PFSK-1 (cell line): Measurements from ENCODE around the gene SLC7A11.

Experiments used
- FOXP2 ChIP-seq: optimal IDR thresholded peaks from 2 replicates; pipeline ENCODE3; 2011; ENCODE audit warnings: borderline replicate concordance, control low read depth, inconsistent platforms; ENCODE audit not compliant: insufficient read depth; ENCODE audit errors: extremely low read length, extremely low read depth
- POLR2AphosphoS5 ChIP-seq: IDR thresholded peaks from 2 replicates; pipeline ENCODE4 v1.6.1; 2012; ENCODE audit warnings: low read depth, mild to moderate bottlenecking, control low read depth, low read length, moderate library complexity
- SIN3A ChIP-seq: IDR thresholded peaks from 2 replicates; pipeline ENCODE4 v1.6.1; 2012; ENCODE audit warnings: mild to moderate bottlenecking, low read length, moderate library complexity, borderline replicate concordance; ENCODE audit not compliant: insufficient read depth
- TAF1 ChIP-seq: IDR thresholded peaks from 2 replicates; pipeline ENCODE4 v1.6.1; 2012; ENCODE audit warnings: low read length, control low read depth, borderline replicate concordance; ENCODE audit not compliant: insufficient read depth
- TF ChIP-seq, protein P1 (sequence below), 2 experiments: IDR thresholded peaks; 2 replicates each; pipeline versions ENCODE4 v1.6.1 to v1.8.0; 2011 to 2012; ENCODE audit warnings: low read depth in 2 of 2, low read length in 2 of 2, control low read depth in 1 of 2, inconsistent platforms in 1 of 2, mild to moderate bottlenecking in 1 of 2, moderate library complexity in 1 of 2; ENCODE audit not compliant: insufficient read depth in 1 of 2

The SLC7A11 gene

DNA sequence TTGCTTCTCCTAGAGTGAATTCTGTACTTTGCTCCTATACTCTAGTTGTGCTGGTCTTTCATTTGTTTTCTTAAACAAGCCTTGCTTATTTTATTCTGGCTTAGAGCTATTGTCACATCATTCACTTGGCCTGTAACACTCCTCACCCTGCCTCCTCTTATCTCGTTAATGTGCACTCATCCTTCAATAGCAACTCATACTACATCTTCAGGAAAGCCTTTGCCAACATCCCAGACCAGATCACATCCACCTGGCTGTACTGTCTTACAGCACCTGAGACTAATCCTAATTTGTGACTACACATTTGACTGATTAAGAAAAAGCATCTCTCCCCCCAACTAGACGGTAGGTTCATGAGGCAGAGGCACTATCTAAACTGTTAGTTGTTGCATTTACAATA is 80.8 kb downstream of the SLC7A11 start:
- TF ChIP-seq POLR2AphosphoS5 (no peak), SIN3A (no peak), TAF1 (no peak), FOXP2 (no peak)
- TF ChIP-seq, protein P1, sequence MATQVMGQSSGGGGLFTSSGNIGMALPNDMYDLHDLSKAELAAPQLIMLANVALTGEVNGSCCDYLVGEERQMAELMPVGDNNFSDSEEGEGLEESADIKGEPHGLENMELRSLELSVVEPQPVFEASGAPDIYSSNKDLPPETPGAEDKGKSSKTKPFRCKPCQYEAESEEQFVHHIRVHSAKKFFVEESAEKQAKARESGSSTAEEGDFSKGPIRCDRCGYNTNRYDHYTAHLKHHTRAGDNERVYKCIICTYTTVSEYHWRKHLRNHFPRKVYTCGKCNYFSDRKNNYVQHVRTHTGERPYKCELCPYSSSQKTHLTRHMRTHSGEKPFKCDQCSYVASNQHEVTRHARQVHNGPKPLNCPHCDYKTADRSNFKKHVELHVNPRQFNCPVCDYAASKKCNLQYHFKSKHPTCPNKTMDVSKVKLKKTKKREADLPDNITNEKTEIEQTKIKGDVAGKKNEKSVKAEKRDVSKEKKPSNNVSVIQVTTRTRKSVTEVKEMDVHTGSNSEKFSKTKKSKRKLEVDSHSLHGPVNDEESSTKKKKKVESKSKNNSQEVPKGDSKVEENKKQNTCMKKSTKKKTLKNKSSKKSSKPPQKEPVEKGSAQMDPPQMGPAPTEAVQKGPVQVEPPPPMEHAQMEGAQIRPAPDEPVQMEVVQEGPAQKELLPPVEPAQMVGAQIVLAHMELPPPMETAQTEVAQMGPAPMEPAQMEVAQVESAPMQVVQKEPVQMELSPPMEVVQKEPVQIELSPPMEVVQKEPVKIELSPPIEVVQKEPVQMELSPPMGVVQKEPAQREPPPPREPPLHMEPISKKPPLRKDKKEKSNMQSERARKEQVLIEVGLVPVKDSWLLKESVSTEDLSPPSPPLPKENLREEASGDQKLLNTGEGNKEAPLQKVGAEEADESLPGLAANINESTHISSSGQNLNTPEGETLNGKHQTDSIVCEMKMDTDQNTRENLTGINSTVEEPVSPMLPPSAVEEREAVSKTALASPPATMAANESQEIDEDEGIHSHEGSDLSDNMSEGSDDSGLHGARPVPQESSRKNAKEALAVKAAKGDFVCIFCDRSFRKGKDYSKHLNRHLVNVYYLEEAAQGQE (IDR thresholded peaks at IDR 0.05; ENCODE audit: insufficient read depth in 1 of 2, low read depth in 2 of 2, low read length in 2 of 2) = no peak

DNA sequence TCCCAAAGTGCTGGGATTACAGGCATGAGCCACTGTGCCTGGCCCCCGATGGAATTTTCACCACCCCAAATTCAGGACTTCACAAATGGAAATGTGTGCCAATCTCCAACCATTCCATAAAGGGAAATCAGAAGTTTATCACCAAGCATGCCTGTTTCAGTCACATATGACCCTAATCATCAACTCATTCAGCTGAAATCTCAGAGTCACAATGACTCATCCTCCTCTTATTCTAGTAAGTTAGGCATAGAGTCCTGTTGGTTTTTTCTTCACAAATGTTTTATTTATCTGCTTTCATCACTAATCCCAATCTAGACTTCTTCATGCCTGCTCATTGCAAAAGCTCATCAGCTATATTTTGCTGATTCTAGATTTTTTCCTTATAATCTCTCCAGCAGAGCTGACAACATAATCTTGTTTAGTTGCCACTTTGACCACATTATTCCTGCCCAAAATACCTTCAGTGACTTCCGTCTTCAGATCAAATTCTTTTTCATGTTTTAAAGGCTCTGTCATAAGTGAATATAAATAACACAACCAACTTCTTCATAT is 83.3 kb downstream of the SLC7A11 start:
- TF ChIP-seq, protein P1 (IDR thresholded peaks at IDR 0.05; ENCODE audit: insufficient read depth in 1 of 2, low read depth in 2 of 2, low read length in 2 of 2) = no peak
- TF ChIP-seq POLR2AphosphoS5 = no peak
- no peak for TF ChIP-seq SIN3A
- no peak for TF ChIP-seq FOXP2
- no peak for TF ChIP-seq TAF1

DNA sequence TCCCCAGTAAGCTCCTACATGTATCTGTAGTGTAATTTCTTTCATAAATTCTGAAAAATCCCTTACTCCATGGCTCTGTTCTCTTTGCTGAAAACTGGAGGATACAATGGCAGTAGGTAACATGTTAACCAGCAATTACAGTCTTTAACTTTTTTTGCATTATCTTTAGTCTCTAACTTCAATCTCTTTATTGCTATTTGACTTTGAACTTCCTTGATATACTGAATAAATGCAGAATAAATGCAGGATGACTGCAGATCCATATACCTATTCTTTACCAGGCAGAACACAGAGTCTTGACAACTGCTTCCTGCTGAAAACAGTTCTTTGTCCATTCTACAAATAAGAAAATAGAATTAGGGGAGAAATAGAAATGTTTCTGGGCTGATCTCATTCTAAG is 101.3 kb downstream of the SLC7A11 start:
- TF ChIP-seq FOXP2 (no peak), TAF1 (no peak), POLR2AphosphoS5 (no peak), SIN3A (no peak)
- TF ChIP-seq, protein P1 (IDR thresholded peaks at IDR 0.05; ENCODE audit: insufficient read depth in 1 of 2, low read depth in 2 of 2, low read length in 2 of 2) = no peak

DNA sequence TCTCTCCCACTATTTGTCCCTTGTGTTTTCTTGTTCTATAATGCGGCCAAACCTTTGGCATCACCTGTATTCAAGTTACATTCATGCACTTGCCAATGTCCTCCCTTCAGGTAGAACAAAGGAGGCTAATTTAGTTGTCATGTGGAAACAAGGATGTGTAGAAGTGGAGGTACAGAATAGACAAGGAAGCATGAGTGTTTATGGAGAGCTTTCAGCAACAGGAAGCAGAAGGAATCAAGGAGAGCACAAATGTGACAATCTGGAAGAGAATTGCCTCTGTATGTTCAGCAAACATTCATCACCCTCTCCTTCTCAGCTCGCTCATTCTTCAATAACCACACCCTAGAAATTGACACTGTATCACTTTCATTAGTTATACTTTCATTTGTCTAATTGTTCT is 103.4 kb downstream of the SLC7A11 start:
- TF ChIP-seq TAF1 (no peak), FOXP2 (no peak), SIN3A (no peak)
- TF ChIP-seq, protein P1 (IDR thresholded peaks at IDR 0.05; ENCODE audit: insufficient read depth in 1 of 2, low read depth in 2 of 2, low read length in 2 of 2) = no peak

DNA sequence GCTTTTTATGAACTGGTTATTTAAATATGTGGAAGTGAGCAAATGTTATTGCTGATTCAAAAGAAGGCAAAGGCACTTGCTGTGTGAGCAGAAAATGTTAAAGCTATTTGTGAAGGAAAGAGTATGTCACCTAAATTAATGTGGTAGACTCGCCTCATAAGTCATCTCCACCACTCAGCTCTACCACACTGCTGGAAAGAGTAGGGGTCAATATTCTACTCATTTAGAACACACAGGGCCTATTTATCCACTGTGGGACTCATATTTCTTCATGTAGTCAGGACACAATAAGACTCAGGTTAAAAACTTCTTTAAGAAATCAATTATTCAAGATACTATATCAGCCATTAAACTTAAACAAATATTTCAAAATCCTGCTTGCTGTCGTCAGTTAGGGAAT is 106.5 kb downstream of the SLC7A11 start:
- TF ChIP-seq TAF1 (no peak), SIN3A (no peak), FOXP2 (no peak), POLR2AphosphoS5 (no peak)
- TF ChIP-seq, protein P1 (IDR thresholded peaks at IDR 0.05; ENCODE audit: insufficient read depth in 1 of 2, low read depth in 2 of 2, low read length in 2 of 2) = no peak
